Measurements from ENCODE around the gene ACOXL. TPM values are rescaled to one million over a fixed set of nuclear protein-coding genes. Genes with fewer than 3 reads are reported as not detected.

ACOXL gene
- total and polyA plus RNA-seq, 9 of the 15 experiments (the other 6 are each of a cell fraction or from before 2014, with no cell fraction given): 0.31 to 0.56 TPM; not detected in 7

DNA sequence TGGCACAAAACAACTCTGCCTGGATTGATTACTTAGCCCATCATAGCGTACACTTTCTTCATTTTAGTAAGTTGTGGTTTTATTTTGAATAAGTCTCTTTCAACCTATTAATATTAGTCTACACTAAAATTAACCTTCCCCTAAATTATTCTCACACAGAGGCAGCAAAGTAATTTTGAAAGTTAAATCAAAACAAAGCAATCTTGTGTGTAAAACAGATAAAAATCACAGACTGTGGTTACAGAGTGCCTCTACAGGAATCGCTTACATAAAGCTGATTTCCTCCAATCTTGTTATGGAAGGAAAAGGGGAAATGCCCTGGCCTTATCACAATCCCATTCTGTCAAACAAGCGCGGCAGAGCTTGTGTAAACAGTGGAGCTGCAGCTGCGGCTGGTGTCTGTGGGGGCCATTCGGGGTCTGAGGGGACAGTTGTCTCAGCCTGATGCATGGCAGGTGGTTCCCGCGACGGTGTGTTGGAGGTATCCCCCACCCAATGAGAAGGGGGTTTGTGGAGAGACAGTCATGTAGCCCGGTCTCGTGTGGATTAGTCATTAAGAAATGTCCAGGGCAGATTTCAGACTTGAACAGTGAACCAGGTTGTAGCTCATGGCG is 430.5 kb downstream of the ACOXL start (continued):
- TF ChIP-seq, protein P1, sequence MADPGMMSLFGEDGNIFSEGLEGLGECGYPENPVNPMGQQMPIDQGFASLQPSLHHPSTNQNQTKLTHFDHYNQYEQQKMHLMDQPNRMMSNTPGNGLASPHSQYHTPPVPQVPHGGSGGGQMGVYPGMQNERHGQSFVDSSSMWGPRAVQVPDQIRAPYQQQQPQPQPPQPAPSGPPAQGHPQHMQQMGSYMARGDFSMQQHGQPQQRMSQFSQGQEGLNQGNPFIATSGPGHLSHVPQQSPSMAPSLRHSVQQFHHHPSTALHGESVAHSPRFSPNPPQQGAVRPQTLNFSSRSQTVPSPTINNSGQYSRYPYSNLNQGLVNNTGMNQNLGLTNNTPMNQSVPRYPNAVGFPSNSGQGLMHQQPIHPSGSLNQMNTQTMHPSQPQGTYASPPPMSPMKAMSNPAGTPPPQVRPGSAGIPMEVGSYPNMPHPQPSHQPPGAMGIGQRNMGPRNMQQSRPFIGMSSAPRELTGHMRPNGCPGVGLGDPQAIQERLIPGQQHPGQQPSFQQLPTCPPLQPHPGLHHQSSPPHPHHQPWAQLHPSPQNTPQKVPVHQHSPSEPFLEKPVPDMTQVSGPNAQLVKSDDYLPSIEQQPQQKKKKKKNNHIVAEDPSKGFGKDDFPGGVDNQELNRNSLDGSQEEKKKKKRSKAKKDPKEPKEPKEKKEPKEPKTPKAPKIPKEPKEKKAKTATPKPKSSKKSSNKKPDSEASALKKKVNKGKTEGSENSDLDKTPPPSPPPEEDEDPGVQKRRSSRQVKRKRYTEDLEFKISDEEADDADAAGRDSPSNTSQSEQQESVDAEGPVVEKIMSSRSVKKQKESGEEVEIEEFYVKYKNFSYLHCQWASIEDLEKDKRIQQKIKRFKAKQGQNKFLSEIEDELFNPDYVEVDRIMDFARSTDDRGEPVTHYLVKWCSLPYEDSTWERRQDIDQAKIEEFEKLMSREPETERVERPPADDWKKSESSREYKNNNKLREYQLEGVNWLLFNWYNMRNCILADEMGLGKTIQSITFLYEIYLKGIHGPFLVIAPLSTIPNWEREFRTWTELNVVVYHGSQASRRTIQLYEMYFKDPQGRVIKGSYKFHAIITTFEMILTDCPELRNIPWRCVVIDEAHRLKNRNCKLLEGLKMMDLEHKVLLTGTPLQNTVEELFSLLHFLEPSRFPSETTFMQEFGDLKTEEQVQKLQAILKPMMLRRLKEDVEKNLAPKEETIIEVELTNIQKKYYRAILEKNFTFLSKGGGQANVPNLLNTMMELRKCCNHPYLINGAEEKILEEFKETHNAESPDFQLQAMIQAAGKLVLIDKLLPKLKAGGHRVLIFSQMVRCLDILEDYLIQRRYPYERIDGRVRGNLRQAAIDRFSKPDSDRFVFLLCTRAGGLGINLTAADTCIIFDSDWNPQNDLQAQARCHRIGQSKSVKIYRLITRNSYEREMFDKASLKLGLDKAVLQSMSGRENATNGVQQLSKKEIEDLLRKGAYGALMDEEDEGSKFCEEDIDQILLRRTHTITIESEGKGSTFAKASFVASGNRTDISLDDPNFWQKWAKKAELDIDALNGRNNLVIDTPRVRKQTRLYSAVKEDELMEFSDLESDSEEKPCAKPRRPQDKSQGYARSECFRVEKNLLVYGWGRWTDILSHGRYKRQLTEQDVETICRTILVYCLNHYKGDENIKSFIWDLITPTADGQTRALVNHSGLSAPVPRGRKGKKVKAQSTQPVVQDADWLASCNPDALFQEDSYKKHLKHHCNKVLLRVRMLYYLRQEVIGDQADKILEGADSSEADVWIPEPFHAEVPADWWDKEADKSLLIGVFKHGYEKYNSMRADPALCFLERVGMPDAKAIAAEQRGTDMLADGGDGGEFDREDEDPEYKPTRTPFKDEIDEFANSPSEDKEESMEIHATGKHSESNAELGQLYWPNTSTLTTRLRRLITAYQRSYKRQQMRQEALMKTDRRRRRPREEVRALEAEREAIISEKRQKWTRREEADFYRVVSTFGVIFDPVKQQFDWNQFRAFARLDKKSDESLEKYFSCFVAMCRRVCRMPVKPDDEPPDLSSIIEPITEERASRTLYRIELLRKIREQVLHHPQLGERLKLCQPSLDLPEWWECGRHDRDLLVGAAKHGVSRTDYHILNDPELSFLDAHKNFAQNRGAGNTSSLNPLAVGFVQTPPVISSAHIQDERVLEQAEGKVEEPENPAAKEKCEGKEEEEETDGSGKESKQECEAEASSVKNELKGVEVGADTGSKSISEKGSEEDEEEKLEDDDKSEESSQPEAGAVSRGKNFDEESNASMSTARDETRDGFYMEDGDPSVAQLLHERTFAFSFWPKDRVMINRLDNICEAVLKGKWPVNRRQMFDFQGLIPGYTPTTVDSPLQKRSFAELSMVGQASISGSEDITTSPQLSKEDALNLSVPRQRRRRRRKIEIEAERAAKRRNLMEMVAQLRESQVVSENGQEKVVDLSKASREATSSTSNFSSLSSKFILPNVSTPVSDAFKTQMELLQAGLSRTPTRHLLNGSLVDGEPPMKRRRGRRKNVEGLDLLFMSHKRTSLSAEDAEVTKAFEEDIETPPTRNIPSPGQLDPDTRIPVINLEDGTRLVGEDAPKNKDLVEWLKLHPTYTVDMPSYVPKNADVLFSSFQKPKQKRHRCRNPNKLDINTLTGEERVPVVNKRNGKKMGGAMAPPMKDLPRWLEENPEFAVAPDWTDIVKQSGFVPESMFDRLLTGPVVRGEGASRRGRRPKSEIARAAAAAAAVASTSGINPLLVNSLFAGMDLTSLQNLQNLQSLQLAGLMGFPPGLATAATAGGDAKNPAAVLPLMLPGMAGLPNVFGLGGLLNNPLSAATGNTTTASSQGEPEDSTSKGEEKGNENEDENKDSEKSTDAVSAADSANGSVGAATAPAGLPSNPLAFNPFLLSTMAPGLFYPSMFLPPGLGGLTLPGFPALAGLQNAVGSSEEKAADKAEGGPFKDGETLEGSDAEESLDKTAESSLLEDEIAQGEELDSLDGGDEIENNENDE (IDR thresholded peaks at IDR 0.05; ENCODE audit: low read depth, low read length): no peak
- no peak for TF ChIP-seq RBM25 (IDR thresholded peaks at IDR 0.05; ENCODE audit: low read depth, low read length, severe bottlenecking)
- TF ChIP-seq BHLHE40 (IDR thresholded peaks at IDR 0.05; ENCODE audit: low read length): peak; percentile 36; the same call in 1 of the 2 replicates
- no peak for TF ChIP-seq YBX1 (IDR thresholded peaks at IDR 0.05)
- no peak for TF ChIP-seq ZNF57 (CRISPR knock-in tag; IDR thresholded peaks at IDR 0.05)
- TF ChIP-seq NBN (IDR thresholded peaks at IDR 0.05; ENCODE audit: low read depth): no peak
- TF ChIP-seq HDAC8 (tag; IDR thresholded peaks at IDR 0.05): no peak
- no peak for TF ChIP-seq CBFB (CRISPR knock-in tag; IDR thresholded peaks at IDR 0.05)
- TF ChIP-seq, protein P2, sequence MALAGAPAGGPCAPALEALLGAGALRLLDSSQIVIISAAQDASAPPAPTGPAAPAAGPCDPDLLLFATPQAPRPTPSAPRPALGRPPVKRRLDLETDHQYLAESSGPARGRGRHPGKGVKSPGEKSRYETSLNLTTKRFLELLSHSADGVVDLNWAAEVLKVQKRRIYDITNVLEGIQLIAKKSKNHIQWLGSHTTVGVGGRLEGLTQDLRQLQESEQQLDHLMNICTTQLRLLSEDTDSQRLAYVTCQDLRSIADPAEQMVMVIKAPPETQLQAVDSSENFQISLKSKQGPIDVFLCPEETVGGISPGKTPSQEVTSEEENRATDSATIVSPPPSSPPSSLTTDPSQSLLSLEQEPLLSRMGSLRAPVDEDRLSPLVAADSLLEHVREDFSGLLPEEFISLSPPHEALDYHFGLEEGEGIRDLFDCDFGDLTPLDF (CRISPR knock-in tag; IDR thresholded peaks at IDR 0.05): no peak
- TF ChIP-seq ZFX (CRISPR knock-in tag; IDR thresholded peaks at IDR 0.05): no peak
- TF ChIP-seq ZNF586 (CRISPR knock-in tag; conservative IDR thresholded peaks at IDR 0.05): no peak
- TF ChIP-seq, protein P3, sequence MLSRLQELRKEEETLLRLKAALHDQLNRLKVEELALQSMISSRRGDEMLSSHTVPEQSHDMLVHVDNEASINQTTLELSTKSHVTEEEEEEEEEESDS (CRISPR knock-in tag; IDR thresholded peaks at IDR 0.05): no peak
- no peak for TF ChIP-seq NONO (IDR thresholded peaks at IDR 0.05; ENCODE audit: low read depth in 2 of 2, low read length in 1 of 2)
- no peak for TF ChIP-seq CBX8 (IDR thresholded peaks at IDR 0.05; ENCODE audit: borderline replicate concordance, extremely low read depth, low read depth, low read length, poor library complexity, severe bottlenecking)

All from K562 (cell line).